Endothelial cell of umbilical vein (primary cell): ENCODE data around the gene ADAMTSL3. TPM values are rescaled to one million over a fixed set of nuclear protein-coding genes. Genes with fewer than 3 reads are reported as not detected.

Source experiments
- BruUV-seq: library from RNA; stranded (reverse); fragments of 400-500 nt; replicated peaks from 2 replicates; lab custom pipeline; 2021; lab: Mats Ljungman, UMichigan
- CTCF ChIA-PET: fragments of 300-600, 350-600 bp; sonication (Branson Sonifier 250); formaldehyde crosslinking; loops from one replicate; lab custom pipeline; 2021; ENCODE audit warnings: antibody characterized with exemption, inconsistent platforms; lab: Charles Lee
- POLR2A ChIA-PET: fragments of 300-600, 350-600 bp; sonication (Branson Sonifier 250); formaldehyde crosslinking; loops from one replicate; lab custom pipeline; 2021; ENCODE audit warnings: antibody characterized with exemption, inconsistent platforms; lab: Charles Lee
- DNase-seq: peaks from one replicate; pipeline ENCODE4 v3.0.0-alpha.2; 2011; ENCODE audit warnings: low read depth, low spot score
- FAIRE-seq: peaks from 2 replicates; lab custom pipeline; 2011; peaks lifted over from hg19 to GRCh38; lab: Jason Lieb, UNC
- H2AFZ ChIP-seq: 2 replicates; pipeline ENCODE4 v1.6.0; 2012; ENCODE audit warnings: low read depth, low read length, control low read depth, inconsistent platforms
- H3K27ac ChIP-seq: 2 replicates; pipeline ENCODE4 v1.5.1; 2011; ENCODE audit warnings: low read depth, mild to moderate bottlenecking, control low read depth, low read length, moderate library complexity; ENCODE audit not compliant: insufficient read depth
- H3K27me3 ChIP-seq, 2 experiments: 2 replicates each; pipeline versions ENCODE4 v1.6.0 to v1.6.1; 2011; ENCODE audit warnings: low read length in 2 of 2, mixed read lengths in 1 of 2; ENCODE audit not compliant: control insufficient read depth in 2 of 2, insufficient read depth in 2 of 2
- H3K36me3 ChIP-seq, 2 experiments: 2 replicates in 1 of 2; 3 replicates in 1 of 2; pipeline ENCODE4 v1.5.1; 2011; ENCODE audit warnings: low read length in 2 of 2, mild to moderate bottlenecking in 1 of 2, moderate library complexity in 1 of 2; ENCODE audit not compliant: control insufficient read depth in 2 of 2, insufficient read depth in 2 of 2; ENCODE audit errors: extremely low read depth in 1 of 2
- H3K4me1 ChIP-seq: 3 replicates; pipeline ENCODE4 v1.5.1; 2011; ENCODE audit warnings: mild to moderate bottlenecking, low read length; ENCODE audit not compliant: control insufficient read depth, insufficient read depth; ENCODE audit errors: extremely low read depth
- H3K4me2 ChIP-seq: 2 replicates; pipeline ENCODE4 v1.6.1; 2011; ENCODE audit warnings: low read length, control low read depth, mixed read lengths; ENCODE audit not compliant: insufficient read depth
- H3K4me3 ChIP-seq, 3 experiments: fragments of 200-600 bp in 1 of 3; sonication (generic), shearing (Covaris generic) in 1 of 3; replicated peaks in 1 of 3; 2 replicates each; pipeline ENCODE4 v1.5.1; 2011 to 2016; ENCODE audit warnings: control low read depth in 3 of 3, low read length in 3 of 3, mild to moderate bottlenecking in 2 of 3, inconsistent platforms in 1 of 3, low read depth in 1 of 3, moderate library complexity in 1 of 3; ENCODE audit not compliant: insufficient read depth in 1 of 3
- H3K79me2 ChIP-seq: 2 replicates; pipeline ENCODE4 v1.6.0; 2012; ENCODE audit warnings: low read length, inconsistent platforms; ENCODE audit not compliant: control insufficient read depth, insufficient read depth
- H3K9ac ChIP-seq: replicated peaks from 2 replicates; pipeline ENCODE3; 2011; ENCODE audit warnings: low read length, control low read depth; ENCODE audit not compliant: insufficient read depth; ENCODE audit errors: extremely low read depth
- H3K9me1 ChIP-seq: replicated peaks from 3 replicates; pipeline ENCODE4 v1.6.0; 2011; ENCODE audit warnings: mild to moderate bottlenecking, low read length; ENCODE audit not compliant: control insufficient read depth, insufficient read depth; ENCODE audit errors: extremely low read depth
- H3K9me3 ChIP-seq: replicated peaks from 2 replicates; pipeline ENCODE4 v1.5.1; 2012; ENCODE audit warnings: low read length, inconsistent platforms; ENCODE audit not compliant: control insufficient read depth, insufficient read depth
- H4K20me1 ChIP-seq: replicated peaks from 2 replicates; pipeline ENCODE3; 2011; ENCODE audit warnings: mild to moderate bottlenecking, low read length; ENCODE audit not compliant: control insufficient read depth, insufficient read depth; ENCODE audit errors: extremely low read depth
- CTCF ChIP-seq, 2 donors: IDR thresholded peaks; 1 replicate in 1 of 2; 2 replicates in 1 of 2; pipeline ENCODE4 v1.5.1; 2011; ENCODE audit warnings: low read length in 2 of 2, mild to moderate bottlenecking in 2 of 2, moderate library complexity in 2 of 2, control low read depth in 1 of 2, inconsistent platforms in 1 of 2, low read depth in 1 of 2; ENCODE audit not compliant: insufficient read depth in 1 of 2; ENCODE audit errors: extremely low read depth in 1 of 2
- EZH2 ChIP-seq: IDR thresholded peaks from 2 replicates; pipeline ENCODE4 v1.6.1; 2012; ENCODE audit warnings: borderline replicate concordance, low read depth, mild to moderate bottlenecking, moderate library complexity, low read length, inconsistent platforms; ENCODE audit not compliant: severe bottlenecking
- FOS ChIP-seq: IDR thresholded peaks from 2 replicates; pipeline ENCODE4 v1.6.1; 2011; ENCODE audit warnings: mild to moderate bottlenecking, low read length, moderate library complexity, borderline replicate concordance; ENCODE audit not compliant: insufficient read depth
- GATA2 ChIP-seq: IDR thresholded peaks from 2 replicates; pipeline ENCODE4 v1.7.0; 2011; ENCODE audit warnings: low read depth, mild to moderate bottlenecking, moderate library complexity, mixed read lengths, low read length; ENCODE audit not compliant: insufficient read length, insufficient read depth
- JUN ChIP-seq: IDR thresholded peaks from 2 replicates; pipeline ENCODE4 v1.6.1; 2011; ENCODE audit warnings: borderline replicate concordance, low read depth; ENCODE audit not compliant: insufficient read length, insufficient read depth
- MYC ChIP-seq: IDR thresholded peaks from one replicate; pipeline ENCODE4 v1.6.1; 2011; ENCODE audit warnings: mild to moderate bottlenecking, low read depth, low read length
- POLR2A ChIP-seq: IDR thresholded peaks from 2 replicates; pipeline ENCODE4 v1.6.1; 2012; ENCODE audit warnings: low read depth, mild to moderate bottlenecking, control low read depth, low read length
- POLR2AphosphoS5 ChIP-seq: IDR thresholded peaks from 2 replicates; pipeline ENCODE4 v1.6.1; 2012; ENCODE audit warnings: low read depth, mild to moderate bottlenecking, control low read depth, low read length, moderate library complexity; ENCODE audit not compliant: insufficient read depth
- dilution Hi-C: fragments of 300-500 bp; cut with MboI; formaldehyde crosslinking; loops from one replicate; pipeline ENCODE4 v1.15.0; 2019; ENCODE audit warnings: low sequenced_read_pairs; ENCODE audit not compliant: extremely low pct_ligation_motif_present
- intact Hi-C: fragments of 100-400 bp; cut with micrococcal nuclease; formaldehyde crosslinking; loops from one replicate; pipeline ENCODE4 v1.10.0; 2022
- polyA plus RNA-seq, 4 experiments: library from polyadenylated mRNA; depleted of rRNA in 3 of 4; stranded (reverse) in 3 of 4; unstranded in 1 of 4; fragments of >200 nt; gene quantifications; 2 replicates each; pipeline versions ENCODE4 v1.2.1 to v1.2.3, GENCODE V29; 2011 to 2012; ENCODE audit warnings: missing spikeins in 1 of 4
- total RNA-seq: library from RNA; stranded (reverse); gene quantifications from 2 replicates; pipeline ENCODE4 v1.2.3, GENCODE V29; 2021
- TF ChIP-seq, protein P1 (sequence below): IDR thresholded peaks from 2 replicates; pipeline ENCODE4 v1.6.1; 2011; ENCODE audit not compliant: insufficient read depth, insufficient read length

Gene ADAMTSL3
- total and polyA plus RNA-seq, 2 donors (not counting 3 experiments of a cell fraction or from before 2014, with no cell fraction given), result not detected

GRCh38 chr15:83723216-83723615 is 69.3 kb downstream of the ADAMTSL3 start:
- Histone ChIP-seq H3K4me2 (no peak overlapping the region), H3K27ac (no peak overlapping the region), H4K20me1 (no peaks in the 10 kb centered on the region), H3K9me3 (no peaks in the 10 kb centered on the region), H3K79me2 (no peaks in the 10 kb centered on the region), H3K9me1 (no peaks in the 10 kb centered on the region), H3K9ac (no peak overlapping the region), H3K4me1 (no peaks in the 10 kb centered on the region), H3K36me3 (no peaks in the 10 kb centered on the region), H2AFZ (no peak overlapping the region), H3K4me3 (no peak overlapping the region), H3K27me3 (no peaks in the 10 kb centered on the region)
- DNase-seq (no peak), FAIRE-seq (no peak)
- dilution Hi-C loops (no loop called here), intact Hi-C loops (no loop called here)
- ChIA-PET POLR2A (no interaction called here), CTCF (no interaction called here)
- BruUV-seq, result no TSS peak
- no peak for TF ChIP-seq POLR2AphosphoS5
- no peak for TF ChIP-seq GATA2
- no peak for TF ChIP-seq CTCF (IDR thresholded peaks at IDR 0.05; ENCODE audit: extremely low read depth in 1 of 2, insufficient read depth in 1 of 2, low read depth in 1 of 2, low read length in 2 of 2)
- no peak for TF ChIP-seq POLR2A
- TF ChIP-seq, protein P1, sequence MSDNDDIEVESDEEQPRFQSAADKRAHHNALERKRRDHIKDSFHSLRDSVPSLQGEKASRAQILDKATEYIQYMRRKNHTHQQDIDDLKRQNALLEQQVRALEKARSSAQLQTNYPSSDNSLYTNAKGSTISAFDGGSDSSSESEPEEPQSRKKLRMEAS, result no peak
- TF ChIP-seq MYC, result no peak
- no peak for TF ChIP-seq EZH2
- no peak for TF ChIP-seq FOS
- TF ChIP-seq JUN, result no peak
